GM18507 (cell line): ENCODE results near the gene ADRB1.

Experiments used
- DNase-seq: peaks from one replicate; pipeline ENCODE4 v3.0.0; 2011; ENCODE audit warnings: low read depth; ENCODE audit not compliant: insufficient read length; ENCODE audit errors: extremely low spot score
- FAIRE-seq: peaks from 2 replicates; lab custom pipeline; 2011; peaks lifted over from hg19 to GRCh38; lab: Jason Lieb, UNC

Gene ADRB1

GRCh38 chr10:114079421-114079820 lies 35.8 kb downstream of the ADRB1 start:
- FAIRE-seq, result no peak
- no peak for DNase-seq

GRCh38 chr10:114081911-114082583 lies 38.4 kb downstream of the ADRB1 start:
- FAIRE-seq, result no peak
- no peak for DNase-seq

- FAIRE-seq (no peak), DNase-seq (no peak)
Observed at GRCh38 chr10:114083040-114083439, 39.4 kb downstream of the ADRB1 start.

- DNase-seq, result no peak
- no peak for FAIRE-seq
Observed at GRCh38 chr10:114084215-114084614, 40.5 kb downstream of the ADRB1 start.

- FAIRE-seq, result no peak
- no peak for DNase-seq
Observed at GRCh38 chr10:114087255-114087654, 43.6 kb downstream of the ADRB1 start.

GRCh38 chr10:114087655-114088054 lies 44.0 kb downstream of the ADRB1 start:
- DNase-seq (no peak), FAIRE-seq (no peak)

GRCh38 chr10:114094795-114095194 lies 51.1 kb downstream of the ADRB1 start:
- FAIRE-seq, result peak; percentile 63
- no peak for DNase-seq

- no peak for DNase-seq
Observed at GRCh38 chr10:114095559-114096337, 52.1 kb downstream of the ADRB1 start.

More at GRCh38 chr10:114095559-114096337, 52.1 kb downstream of the ADRB1 start:
- peak; percentile 91 for FAIRE-seq
